ENCODE measurements around the gene PRPF39. TPM values are rescaled to one million over a fixed set of nuclear protein-coding genes. Genes with fewer than 3 reads are reported as not detected.

Gene PRPF39
- total RNA-seq = 30.0 and 40.7 TPM in 2 replicates
- 30.4 and 34.9 TPM in 2 replicates for polyA plus RNA-seq

- peaks cover 20% of the 10 kb centered on the region for H3K4me1 ChIP-seq (ENCODE audit: low read depth)
- H3K27me3 ChIP-seq = no peaks in the 10 kb centered on the region
- H3K36me3 ChIP-seq = no peaks in the 10 kb centered on the region
- DNase-seq (ENCODE audit: low read depth in 1 of 2, low spot score in 1 of 2) = peak; percentile 93 to 97
- peak within 1 kb of the TSS; percentile 87 for H3K27ac ChIP-seq
- TF ChIP-seq CTCF (IDR thresholded peaks at IDR 0.05; ENCODE audit: low read depth, low read length) = no peak
- no peaks in the 10 kb centered on the region for H3K9me3 ChIP-seq (ENCODE audit: low read depth)
- peak within 1 kb of the TSS; percentile 76 for H3K4me3 ChIP-seq
Observed at GRCh38 chr14:45083976-45084722, at the start of gene PRPF39. Gene PRPF39, plus strand, starts transcription at chr14:45084116. Its CDS starts 11,124 bp downstream, at chr14:45095240.

- no peak for TF ChIP-seq CTCF (IDR thresholded peaks at IDR 0.05; ENCODE audit: low read depth, low read length)
- H3K4me1 ChIP-seq (ENCODE audit: low read depth) = no peaks in the 10 kb centered on the region
- DNase-seq (ENCODE audit: low read depth in 1 of 2, low spot score in 1 of 2) = no peak
- no peak overlapping the region for H3K27ac ChIP-seq
- no peaks in the 10 kb centered on the region for H3K9me3 ChIP-seq (ENCODE audit: low read depth)
- no peaks in the 10 kb centered on the region for H3K27me3 ChIP-seq
- H3K36me3 ChIP-seq = peaks cover 25% of the 10 kb centered on the region
- H3K4me3 ChIP-seq = no peak overlapping the region
Observed at GRCh38 chr14:45034730-45035129, 49.2 kb upstream of the PRPF39 start.

- no peak for TF ChIP-seq CTCF (IDR thresholded peaks at IDR 0.05; ENCODE audit: low read depth, low read length)
- DNase-seq (ENCODE audit: low read depth in 1 of 2, low spot score in 1 of 2) = no peak
- Histone ChIP-seq H3K4me3 (no peak overlapping the region), H3K27ac (no peak overlapping the region), H3K27me3 (no peaks in the 10 kb centered on the region), H3K36me3 (peaks cover 14% of the 10 kb centered on the region), H3K9me3 (ENCODE audit: low read depth) (no peaks in the 10 kb centered on the region), H3K4me1 (ENCODE audit: low read depth) (no peaks in the 10 kb centered on the region)
Observed at GRCh38 chr14:45038256-45038655, 45.7 kb upstream of the PRPF39 start.

- no peak overlapping the region for H3K27ac ChIP-seq
- no peak overlapping the region for H3K4me3 ChIP-seq
- no peaks in the 10 kb centered on the region for H3K4me1 ChIP-seq (ENCODE audit: low read depth)
- no peaks in the 10 kb centered on the region for H3K27me3 ChIP-seq
- TF ChIP-seq CTCF (IDR thresholded peaks at IDR 0.05; ENCODE audit: low read depth, low read length) = no peak
- no peaks in the 10 kb centered on the region for H3K9me3 ChIP-seq (ENCODE audit: low read depth)
- peaks cover 20% of the 10 kb centered on the region for H3K36me3 ChIP-seq
- DNase-seq (ENCODE audit: low read depth in 1 of 2, low spot score in 1 of 2) = no peak
Observed at GRCh38 chr14:45038865-45039264, 45.1 kb upstream of the PRPF39 start.

- no peak for TF ChIP-seq CTCF (IDR thresholded peaks at IDR 0.05; ENCODE audit: low read depth, low read length)
- H3K4me1 ChIP-seq (ENCODE audit: low read depth) = no peaks in the 10 kb centered on the region
- no peaks in the 10 kb centered on the region for H3K9me3 ChIP-seq (ENCODE audit: low read depth)
- H3K4me3 ChIP-seq = no peak overlapping the region
- H3K27ac ChIP-seq = no peak overlapping the region
- H3K27me3 ChIP-seq = no peaks in the 10 kb centered on the region
- DNase-seq (ENCODE audit: low read depth in 1 of 2, low spot score in 1 of 2) = no peak
- H3K36me3 ChIP-seq = peaks cover 25% of the 10 kb centered on the region
Observed at GRCh38 chr14:45039390-45039789, 44.5 kb upstream of the PRPF39 start.
